Peyer's patch (tissue), 4 donors: Measurements from ENCODE around the gene REPIN1. TPM values are rescaled to one million over a fixed set of nuclear protein-coding genes. Genes with fewer than 3 reads are reported as not detected.

ENCODE experiments used
- DNase-seq, 3 donors: peaks; one replicate each; pipeline ENCODE4 v3.0.0-alpha.2; 2017 to 2019
- H3K27ac ChIP-seq, 4 donors: fragments of 200-600 bp; sonication (generic); one replicate each; pipeline ENCODE4 v1.5.1; 2016 to 2019
- H3K27me3 ChIP-seq, 2 donors: fragments of 200-600 bp; sonication (generic); one replicate each; pipeline ENCODE4 v1.5.1; 2019
- H3K36me3 ChIP-seq, 3 donors: fragments of 200-600 bp; sonication (generic); one replicate each; pipeline ENCODE4 v1.5.1; 2016 to 2019
- H3K4me1 ChIP-seq, 4 donors: fragments of 200-600 bp; sonication (generic); one replicate each; pipeline ENCODE4 v1.5.1; 2016 to 2019
- H3K4me3 ChIP-seq, 4 donors: fragments of 200-600 bp; sonication (generic); 1 replicate in 3 of 4; 2 replicates in 1 of 4; pipeline ENCODE4 v1.5.1; 2016 to 2019; ENCODE audit warnings: mild to moderate bottlenecking in 1 of 4
- H3K9me3 ChIP-seq, 4 donors: fragments of 200-600 bp; sonication (generic); one replicate each; pipeline ENCODE4 v1.5.1; 2016 to 2019; ENCODE audit warnings: mild to moderate bottlenecking in 1 of 4
- POLR2A ChIP-seq, 2 donors: fragments of 450-650 bp; IDR thresholded peaks; one replicate each; pipeline ENCODE4 v1.5.1; 2017; ENCODE audit warnings: antibody characterized with exemption in 2 of 2, mild to moderate bottlenecking in 2 of 2, moderate library complexity in 2 of 2
- total RNA-seq, 4 donors: library from RNA; depleted of rRNA; stranded (reverse); fragments of >200 nt; gene quantifications; one replicate each; pipeline ENCODE4 v1.1.0, GENCODE V29; 2016
- TF ChIP-seq, protein P1 (sequence below), 6 experiments: fragments of 450-650 bp in 4 of 6; fragments of 200-600 bp in 2 of 6; sonication (generic) in 1 of 6; IDR thresholded peaks; one replicate each; pipeline ENCODE4 v1.5.1; 2017 to 2019; ENCODE audit warnings: antibody characterized with exemption in 6 of 6, mild to moderate bottlenecking in 3 of 6, moderate library complexity in 1 of 6

The REPIN1 gene
- total RNA-seq, 4 donors from 2014 or later: 138 to 209 (median 159) TPM

DNA sequence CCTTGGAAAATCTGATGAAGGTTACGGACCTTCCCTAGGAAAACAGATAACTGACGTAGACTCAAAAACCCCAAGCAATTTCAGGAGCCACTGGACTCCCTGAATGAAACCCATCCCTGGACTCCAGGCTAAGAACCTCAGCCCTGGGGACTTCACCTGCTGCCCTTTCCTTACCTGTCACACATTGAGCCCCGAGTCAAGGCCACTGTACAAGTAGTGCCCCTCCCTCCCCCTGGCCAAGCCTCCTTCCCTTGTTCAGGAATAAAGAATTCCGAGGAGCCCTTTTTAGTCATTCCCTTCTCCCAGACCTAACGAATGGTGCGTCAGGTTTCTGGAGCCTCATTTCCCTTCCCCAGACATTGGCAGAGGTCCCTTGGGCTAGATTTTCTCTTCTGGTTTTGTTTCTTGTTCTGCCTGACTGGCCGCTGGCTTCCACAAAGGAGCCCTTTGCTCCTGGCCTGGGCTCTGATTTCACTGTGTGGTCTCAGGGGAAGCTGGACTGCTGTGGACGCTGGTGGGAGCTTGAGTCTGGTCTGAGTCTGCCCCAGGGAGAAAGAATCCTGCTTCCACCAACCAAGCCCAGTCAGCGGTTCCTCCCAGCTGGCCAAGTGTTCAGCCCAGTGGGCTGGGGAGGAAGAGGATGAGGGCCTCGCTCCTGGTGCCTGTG lies 42.2 kb downstream of the REPIN1 start:
- Histone ChIP-seq H3K4me3 (no peak overlapping the region), H3K9me3 (no peaks in the 10 kb centered on the region), H3K4me1 (peaks cover 0 to 25% (median 12%) of the 10 kb centered on the region in 4 donors), H3K36me3 (peaks cover 0 to 8% (median 0%) of the 10 kb centered on the region in 3 donors), H3K27ac (no peak overlapping the region), H3K27me3 (no peaks in the 10 kb centered on the region)
- TF ChIP-seq, protein P1, sequence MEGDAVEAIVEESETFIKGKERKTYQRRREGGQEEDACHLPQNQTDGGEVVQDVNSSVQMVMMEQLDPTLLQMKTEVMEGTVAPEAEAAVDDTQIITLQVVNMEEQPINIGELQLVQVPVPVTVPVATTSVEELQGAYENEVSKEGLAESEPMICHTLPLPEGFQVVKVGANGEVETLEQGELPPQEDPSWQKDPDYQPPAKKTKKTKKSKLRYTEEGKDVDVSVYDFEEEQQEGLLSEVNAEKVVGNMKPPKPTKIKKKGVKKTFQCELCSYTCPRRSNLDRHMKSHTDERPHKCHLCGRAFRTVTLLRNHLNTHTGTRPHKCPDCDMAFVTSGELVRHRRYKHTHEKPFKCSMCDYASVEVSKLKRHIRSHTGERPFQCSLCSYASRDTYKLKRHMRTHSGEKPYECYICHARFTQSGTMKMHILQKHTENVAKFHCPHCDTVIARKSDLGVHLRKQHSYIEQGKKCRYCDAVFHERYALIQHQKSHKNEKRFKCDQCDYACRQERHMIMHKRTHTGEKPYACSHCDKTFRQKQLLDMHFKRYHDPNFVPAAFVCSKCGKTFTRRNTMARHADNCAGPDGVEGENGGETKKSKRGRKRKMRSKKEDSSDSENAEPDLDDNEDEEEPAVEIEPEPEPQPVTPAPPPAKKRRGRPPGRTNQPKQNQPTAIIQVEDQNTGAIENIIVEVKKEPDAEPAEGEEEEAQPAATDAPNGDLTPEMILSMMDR (IDR thresholded peaks at IDR 0.05): no peak
- TF ChIP-seq POLR2A (IDR thresholded peaks at IDR 0.05): no peak
- DNase-seq: no peak

- no peak overlapping the region for H3K27ac ChIP-seq
- TF ChIP-seq, protein P1 (IDR thresholded peaks at IDR 0.05): no peak
- H3K4me3 ChIP-seq: no peak overlapping the region
- peaks cover 0 to 8% (median 0%) of the 10 kb centered on the region in 3 donors for H3K36me3 ChIP-seq
- no peaks in the 10 kb centered on the region for H3K9me3 ChIP-seq
- no peaks in the 10 kb centered on the region for H3K27me3 ChIP-seq
- peaks cover 0 to 19% (median 5%) of the 10 kb centered on the region in 4 donors for H3K4me1 ChIP-seq
- no peak for DNase-seq
Observed at GRCh38 chr7:150411606-150412005, 43.0 kb downstream of the REPIN1 start.

DNA sequence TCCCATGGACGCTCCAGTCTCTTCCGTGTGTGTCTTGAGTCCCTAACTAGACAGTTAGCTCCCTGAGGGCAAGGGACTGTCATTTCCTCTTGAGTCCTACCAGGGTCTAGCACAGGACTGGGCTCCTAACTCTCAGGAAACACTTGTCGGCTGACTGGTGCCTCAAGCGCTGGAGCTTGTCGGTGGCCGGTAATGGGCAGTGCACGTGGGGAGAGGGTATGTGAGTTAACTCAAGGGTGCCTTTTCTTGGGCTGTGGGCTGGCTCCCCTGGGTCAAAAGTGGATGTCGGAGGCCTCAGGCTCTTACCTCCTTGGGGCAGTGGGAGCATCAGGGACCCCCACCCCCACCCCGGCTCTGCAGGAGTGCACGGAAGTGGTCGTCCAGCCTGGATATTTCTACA lies 43.4 kb downstream of the REPIN1 start:
- DNase-seq: peak in 1 of 3 donors; percentile 29
- Histone ChIP-seq H3K36me3 (peaks cover 0 to 8% (median 0%) of the 10 kb centered on the region in 3 donors), H3K4me1 (peaks cover 0 to 17% (median 3%) of the 10 kb centered on the region in 4 donors), H3K9me3 (no peaks in the 10 kb centered on the region), H3K27ac (no peak overlapping the region), H3K27me3 (no peaks in the 10 kb centered on the region), H3K4me3 (no peak overlapping the region)
- no peak for TF ChIP-seq POLR2A (IDR thresholded peaks at IDR 0.05)
- TF ChIP-seq, protein P1 (IDR thresholded peaks at IDR 0.05): no peak

GRCh38 chr7:150412518-150413488 lies 44.2 kb downstream of the REPIN1 start:
- TF ChIP-seq, protein P1 (IDR thresholded peaks at IDR 0.05): no peak
- TF ChIP-seq POLR2A (IDR thresholded peaks at IDR 0.05): no peak
- Histone ChIP-seq H3K4me3 (no peak overlapping the region), H3K9me3 (no peaks in the 10 kb centered on the region), H3K27me3 (no peaks in the 10 kb centered on the region), H3K4me1 (peaks cover 0 to 11% (median 0%) of the 10 kb centered on the region in 4 donors), H3K36me3 (peaks cover 0 to 8% (median 0%) of the 10 kb centered on the region in 3 donors), H3K27ac (no peak overlapping the region)
- DNase-seq: peak in 1 of 3 donors; percentile 34

GRCh38 chr7:150413640-150414081 lies 45.0 kb downstream of the REPIN1 start:
- Histone ChIP-seq H3K4me3 (no peak overlapping the region), H3K36me3 (peaks cover 0 to 5% (median 0%) of the 10 kb centered on the region in 3 donors), H3K4me1 (peaks cover 0 to 2% (median 0%) of the 10 kb centered on the region in 4 donors), H3K9me3 (no peaks in the 10 kb centered on the region), H3K27me3 (no peaks in the 10 kb centered on the region), H3K27ac (no peak overlapping the region)
- TF ChIP-seq, protein P1 (IDR thresholded peaks at IDR 0.05): no peak
- DNase-seq: no peak
